PC-9 (cell line): ENCODE data around the gene PYCR2.

ENCODE experiments used
- EZH2 ChIP-seq: fragments of 200-600 bp; sonication (generic); IDR thresholded peaks from 2 replicates; pipeline ENCODE4 v1.8.0; 2017; ENCODE audit warnings: antibody characterized with exemption, low read depth
- TF ChIP-seq, protein P1 (sequence below): fragments of 200-600 bp; sonication (generic); conservative IDR thresholded peaks from 2 replicates; pipeline ENCODE4 v1.6.1; 2017; ENCODE audit warnings: mixed run types, antibody characterized with exemption, mild to moderate bottlenecking, moderate library complexity

DNA sequence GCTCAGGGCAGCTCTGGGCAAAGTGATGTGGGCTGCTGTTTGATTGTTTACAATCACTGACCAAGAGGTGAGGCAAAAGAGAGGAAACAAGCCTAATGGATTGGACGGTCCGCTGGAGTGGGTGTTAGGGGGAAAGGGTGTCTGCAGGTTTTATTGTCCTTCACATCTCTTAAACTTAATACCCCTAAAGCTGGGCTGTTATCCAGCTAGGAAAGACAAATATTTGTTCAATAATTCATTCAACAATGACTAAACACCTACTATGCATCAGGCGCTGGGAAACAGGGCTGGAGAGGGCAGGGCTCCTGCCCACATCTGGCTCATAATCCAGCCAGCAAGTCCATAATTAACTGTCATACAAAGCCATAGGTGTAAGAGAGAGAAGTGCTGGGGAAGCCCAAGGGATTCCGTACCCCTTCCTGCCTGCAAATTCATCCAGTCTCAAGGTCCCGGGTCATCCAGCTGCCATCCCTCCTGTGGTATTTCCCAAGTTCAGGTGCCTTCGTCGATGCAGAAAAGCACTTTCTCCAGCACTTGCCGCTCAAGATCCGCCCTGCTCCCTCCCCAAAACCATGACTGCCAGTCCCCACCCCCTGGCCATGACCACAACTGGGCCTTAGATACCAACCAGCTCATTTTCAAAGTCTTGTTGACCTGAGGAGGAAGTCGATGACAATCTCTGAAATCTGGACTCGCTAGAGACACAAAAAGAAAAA, 52.5 kb downstream of the PYCR2 start:
- no peak for TF ChIP-seq EZH2
- TF ChIP-seq, protein P1, sequence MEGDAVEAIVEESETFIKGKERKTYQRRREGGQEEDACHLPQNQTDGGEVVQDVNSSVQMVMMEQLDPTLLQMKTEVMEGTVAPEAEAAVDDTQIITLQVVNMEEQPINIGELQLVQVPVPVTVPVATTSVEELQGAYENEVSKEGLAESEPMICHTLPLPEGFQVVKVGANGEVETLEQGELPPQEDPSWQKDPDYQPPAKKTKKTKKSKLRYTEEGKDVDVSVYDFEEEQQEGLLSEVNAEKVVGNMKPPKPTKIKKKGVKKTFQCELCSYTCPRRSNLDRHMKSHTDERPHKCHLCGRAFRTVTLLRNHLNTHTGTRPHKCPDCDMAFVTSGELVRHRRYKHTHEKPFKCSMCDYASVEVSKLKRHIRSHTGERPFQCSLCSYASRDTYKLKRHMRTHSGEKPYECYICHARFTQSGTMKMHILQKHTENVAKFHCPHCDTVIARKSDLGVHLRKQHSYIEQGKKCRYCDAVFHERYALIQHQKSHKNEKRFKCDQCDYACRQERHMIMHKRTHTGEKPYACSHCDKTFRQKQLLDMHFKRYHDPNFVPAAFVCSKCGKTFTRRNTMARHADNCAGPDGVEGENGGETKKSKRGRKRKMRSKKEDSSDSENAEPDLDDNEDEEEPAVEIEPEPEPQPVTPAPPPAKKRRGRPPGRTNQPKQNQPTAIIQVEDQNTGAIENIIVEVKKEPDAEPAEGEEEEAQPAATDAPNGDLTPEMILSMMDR = no peak
